Measurements from ENCODE around the gene CADPS2.

DNA sequence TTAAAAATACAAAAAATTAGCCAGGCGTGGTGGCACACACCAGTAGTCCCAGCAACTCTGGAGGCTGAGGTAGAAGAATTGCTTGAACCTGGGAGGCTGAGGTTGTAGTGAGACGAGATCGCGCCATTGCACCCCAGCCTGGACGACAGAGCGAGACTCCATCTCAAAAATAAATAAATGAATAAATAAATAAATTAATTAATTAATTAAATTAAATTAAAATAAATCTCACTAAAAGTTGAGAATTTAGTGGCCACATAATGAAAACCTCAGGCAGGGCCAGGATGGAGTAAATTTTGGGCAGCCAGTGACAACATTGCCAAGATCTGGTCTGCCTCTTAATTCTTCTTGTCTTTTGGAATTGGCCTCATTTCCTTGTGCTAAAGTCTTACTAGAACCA lies 394.3 kb downstream of the CADPS2 start:
- TF ChIP-seq, protein P1, sequence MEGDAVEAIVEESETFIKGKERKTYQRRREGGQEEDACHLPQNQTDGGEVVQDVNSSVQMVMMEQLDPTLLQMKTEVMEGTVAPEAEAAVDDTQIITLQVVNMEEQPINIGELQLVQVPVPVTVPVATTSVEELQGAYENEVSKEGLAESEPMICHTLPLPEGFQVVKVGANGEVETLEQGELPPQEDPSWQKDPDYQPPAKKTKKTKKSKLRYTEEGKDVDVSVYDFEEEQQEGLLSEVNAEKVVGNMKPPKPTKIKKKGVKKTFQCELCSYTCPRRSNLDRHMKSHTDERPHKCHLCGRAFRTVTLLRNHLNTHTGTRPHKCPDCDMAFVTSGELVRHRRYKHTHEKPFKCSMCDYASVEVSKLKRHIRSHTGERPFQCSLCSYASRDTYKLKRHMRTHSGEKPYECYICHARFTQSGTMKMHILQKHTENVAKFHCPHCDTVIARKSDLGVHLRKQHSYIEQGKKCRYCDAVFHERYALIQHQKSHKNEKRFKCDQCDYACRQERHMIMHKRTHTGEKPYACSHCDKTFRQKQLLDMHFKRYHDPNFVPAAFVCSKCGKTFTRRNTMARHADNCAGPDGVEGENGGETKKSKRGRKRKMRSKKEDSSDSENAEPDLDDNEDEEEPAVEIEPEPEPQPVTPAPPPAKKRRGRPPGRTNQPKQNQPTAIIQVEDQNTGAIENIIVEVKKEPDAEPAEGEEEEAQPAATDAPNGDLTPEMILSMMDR (IDR thresholded peaks at IDR 0.05 in 4 of 5, conservative IDR thresholded peaks at IDR 0.05 in 1 of 5): no peak
- TF ChIP-seq POLR2A (IDR thresholded peaks at IDR 0.05): no peak
